ENCODE results near the gene MYO10.
"Not testable (repeated sequence)": the region's sequence is repeated elsewhere in the genome, so short reads cannot be mapped to it uniquely, and the experiment has no call there.

The MYO10 gene

GRCh38 chr5:16659536-16659935 is 276.6 kb downstream of the MYO10 start:
- DNase-seq, result no peak

GRCh38 chr5:16656561-16657191 is 279.4 kb downstream of the MYO10 start:
- DNase-seq, result no peak

- no peak for DNase-seq
Observed at GRCh38 chr5:16654647-16655334, 281.3 kb downstream of the MYO10 start.

GRCh38 chr5:16648739-16649138 is 287.3 kb downstream of the MYO10 start:
- not testable (repeated sequence) for DNase-seq

- DNase-seq, result no peak
Observed at GRCh38 chr5:16644301-16644889, 291.7 kb downstream of the MYO10 start.

- no peak for DNase-seq
Observed at GRCh38 chr5:16642867-16643266, 293.2 kb downstream of the MYO10 start.

GRCh38 chr5:16639206-16639605 is 296.9 kb downstream of the MYO10 start:
- no peak for DNase-seq

- DNase-seq, result no peak
Observed at GRCh38 chr5:16628376-16628775, 307.7 kb downstream of the MYO10 start.

GRCh38 chr5:16626696-16627264 is 309.3 kb downstream of the MYO10 start:
- DNase-seq, result no peak

GRCh38 chr5:16625096-16625495 is 311.0 kb downstream of the MYO10 start:
- DNase-seq, result no peak

- DNase-seq, result no peak
Observed at GRCh38 chr5:16619136-16619535, 317.0 kb downstream of the MYO10 start.

GRCh38 chr5:16618138-16618897 is 317.8 kb downstream of the MYO10 start:
- no peak for DNase-seq

- DNase-seq, result peak; percentile 49
Observed at GRCh38 chr5:16617274-16617968, 318.7 kb downstream of the MYO10 start.

GRCh38 chr5:16616536-16617273 is 319.4 kb downstream of the MYO10 start, which contains the start of gene RETREG1:
Gene RETREG1, minus strand, starts transcription at chr5:16616997. Its CDS starts 26 bp downstream, at chr5:16616971.
- peak; percentile 85 for DNase-seq

GRCh38 chr5:16615741-16616535 is 320.1 kb downstream of the MYO10 start:
- DNase-seq, result no peak

- DNase-seq, result no peak
Observed at GRCh38 chr5:16612007-16612406, 324.1 kb downstream of the MYO10 start.
